NOMO-1 treated with DMSO at 0.1 percent for 48 hours (cell line): ENCODE data around the gene TSPEAR.
"Not testable (repeated sequence)": the region's sequence is repeated elsewhere in the genome, so short reads cannot be mapped to it uniquely, and the experiment has no call there.

Experiments used
- DNase-seq: peaks from one replicate; lab custom pipeline; 2025; ENCODE audit not compliant: unreplicated experiment; lab: John Stamatoyannopoulos, UW

TSPEAR gene

GRCh38 chr21:44508711-44509445 is 202.5 kb downstream of the TSPEAR start:
- DNase-seq: no peak

GRCh38 chr21:44508426-44508710 is 203.0 kb downstream of the TSPEAR start:
- no peak for DNase-seq

GRCh38 chr21:44507673-44508425 is 203.5 kb downstream of the TSPEAR start:
- DNase-seq: no peak

GRCh38 chr21:44506279-44507255 is 204.8 kb downstream of the TSPEAR start:
- no peak for DNase-seq

- no peak for DNase-seq
Observed at GRCh38 chr21:44505673-44506278, 205.6 kb downstream of the TSPEAR start.

GRCh38 chr21:44503901-44504399 is 207.4 kb downstream of the TSPEAR start:
- no peak for DNase-seq

GRCh38 chr21:44503006-44503889 is 208.1 kb downstream of the TSPEAR start:
- DNase-seq: not testable (repeated sequence)

GRCh38 chr21:44502171-44502958 is 209.0 kb downstream of the TSPEAR start:
- DNase-seq: no peak

GRCh38 chr21:44500111-44500510 is 211.3 kb downstream of the TSPEAR start:
- DNase-seq: no peak

- no peak for DNase-seq
Observed at GRCh38 chr21:44499631-44500030, 211.7 kb downstream of the TSPEAR start.

- DNase-seq: no peak
Observed at GRCh38 chr21:44499211-44499560, 212.2 kb downstream of the TSPEAR start.

- DNase-seq: no peak
Observed at GRCh38 chr21:44498280-44499210, 212.8 kb downstream of the TSPEAR start.

GRCh38 chr21:44497703-44498126 is 213.7 kb downstream of the TSPEAR start:
- DNase-seq: no peak

GRCh38 chr21:44496564-44497550 is 214.5 kb downstream of the TSPEAR start:
- no peak for DNase-seq

GRCh38 chr21:44495611-44496563 is 215.5 kb downstream of the TSPEAR start:
- DNase-seq: no peak

- DNase-seq: no peak
Observed at GRCh38 chr21:44494956-44495355, 216.4 kb downstream of the TSPEAR start.
